GM06990 (cell line): ENCODE data around the gene ARHGAP21.

Experiments used
- DNase-seq: peaks from one replicate; pipeline ENCODE4 v3.0.0-alpha.2; 2011; ENCODE audit not compliant: insufficient read length; ENCODE audit errors: extremely low read depth
- H3K27me3 ChIP-seq: replicated peaks from 2 replicates; pipeline ENCODE4 v1.6.0; 2011; ENCODE audit warnings: low read length; ENCODE audit not compliant: control insufficient read depth, insufficient read depth
- H3K36me3 ChIP-seq: 2 replicates; pipeline ENCODE4 v1.5.1; 2011; ENCODE audit warnings: low read length; ENCODE audit not compliant: control insufficient read depth, insufficient read depth
- H3K4me3 ChIP-seq: replicated peaks from 2 replicates; pipeline ENCODE4 v1.5.1; 2011; ENCODE audit warnings: low read depth, mild to moderate bottlenecking, control low read depth, low read length
- CTCF ChIP-seq: IDR thresholded peaks from 2 replicates; pipeline ENCODE4 v1.5.1; 2011; ENCODE audit warnings: low read length, control low read depth, mild to moderate bottlenecking, inconsistent platforms; ENCODE audit not compliant: insufficient read depth, poor library complexity, severe bottlenecking

ARHGAP21 gene

DNA sequence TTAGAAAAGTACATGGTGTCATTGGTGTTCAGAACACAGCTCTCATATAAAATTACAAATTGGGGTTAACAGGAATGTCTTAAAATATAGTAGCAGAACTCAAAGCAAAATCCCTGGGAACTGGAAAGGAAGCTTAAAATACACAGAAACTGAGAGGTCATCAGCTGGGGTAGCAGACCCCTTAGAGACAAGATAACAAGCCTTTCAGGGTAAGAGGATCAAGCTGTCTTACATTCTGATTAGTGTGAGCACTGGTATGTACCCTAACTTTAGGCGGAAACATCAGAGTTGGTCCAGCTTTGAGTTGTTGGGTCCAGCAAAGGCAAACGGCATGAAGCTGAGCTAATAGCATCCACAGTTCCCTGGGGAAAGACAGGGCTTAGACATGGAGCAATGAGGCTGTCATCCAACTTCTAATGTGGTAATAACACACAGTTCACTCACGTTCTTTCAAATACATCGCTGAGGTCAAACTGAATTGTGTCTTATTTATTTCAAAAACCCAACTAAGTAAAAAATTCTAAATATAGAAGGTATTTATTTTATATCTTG lies 32.6 kb downstream of the ARHGAP21 start:
- TF ChIP-seq CTCF, result no peak
- Histone ChIP-seq H3K36me3 (no peaks in the 10 kb centered on the region), H3K4me3 (no peak overlapping the region), H3K27me3 (no peaks in the 10 kb centered on the region)
- DNase-seq, result no peak

DNA sequence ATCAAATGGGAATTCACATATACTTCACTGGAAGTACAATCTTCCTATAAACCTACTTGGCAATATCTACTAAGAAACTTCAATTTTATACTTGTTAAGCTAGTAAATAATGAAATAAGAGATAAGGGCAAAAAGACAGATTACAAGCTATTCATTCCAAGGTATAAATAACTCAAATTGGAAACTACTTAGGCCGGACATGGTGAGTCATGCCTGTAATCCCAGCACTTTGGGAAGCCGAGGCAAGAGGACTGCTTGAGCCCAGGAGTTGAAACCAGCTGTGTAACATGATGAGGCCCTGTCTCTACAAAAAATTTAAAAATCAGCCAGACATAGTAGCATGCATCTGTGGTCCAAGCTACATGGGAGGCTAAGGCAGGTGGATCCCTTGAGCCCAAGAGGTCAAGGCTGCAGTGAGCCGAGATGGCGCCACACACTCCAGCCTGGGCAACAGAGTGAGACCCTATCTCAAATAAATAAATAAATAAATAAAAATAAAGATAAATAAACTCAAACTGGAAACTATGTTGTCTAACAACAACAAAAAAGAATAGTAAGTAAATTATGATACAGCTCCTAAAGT lies 37.6 kb downstream of the ARHGAP21 start:
- TF ChIP-seq CTCF, result no peak
- DNase-seq, result no peak
- no peak overlapping the region for H3K4me3 ChIP-seq
- no peaks in the 10 kb centered on the region for H3K36me3 ChIP-seq
- H3K27me3 ChIP-seq, result no peaks in the 10 kb centered on the region

GRCh38 chr10:24683554-24683953 lies 40.1 kb downstream of the ARHGAP21 start:
- TF ChIP-seq CTCF, result no peak
- Histone ChIP-seq H3K4me3 (no peak overlapping the region), H3K36me3 (no peaks in the 10 kb centered on the region), H3K27me3 (no peaks in the 10 kb centered on the region)
- no peak for DNase-seq

GRCh38 chr10:24681572-24682088 lies 42.1 kb downstream of the ARHGAP21 start:
- no peak overlapping the region for H3K4me3 ChIP-seq
- no peaks in the 10 kb centered on the region for H3K27me3 ChIP-seq
- TF ChIP-seq CTCF, result no peak
- no peaks in the 10 kb centered on the region for H3K36me3 ChIP-seq
- DNase-seq, result no peak

- H3K27me3 ChIP-seq, result no peaks in the 10 kb centered on the region
- TF ChIP-seq CTCF, result no peak
- no peaks in the 10 kb centered on the region for H3K36me3 ChIP-seq
- DNase-seq, result no peak
- no peak overlapping the region for H3K4me3 ChIP-seq
Observed at GRCh38 chr10:24680647-24681524, 42.8 kb downstream of the ARHGAP21 start.
